OCI-LY1 (cell line): ENCODE data around the gene ZNF385D.

Source experiments
- CTCF ChIP-seq: fragments of 200-600 bp; sonication (generic), shearing (Covaris generic); IDR thresholded peaks from 2 replicates; pipeline ENCODE4 v1.5.1; 2017; ENCODE audit warnings: mild to moderate bottlenecking, antibody characterized with exemption, low read length, moderate library complexity, mixed read lengths
- EZH2 ChIP-seq: fragments of 200-600 bp; sonication (generic), shearing (Covaris generic); IDR thresholded peaks from 2 replicates; pipeline ENCODE4 v1.8.0; 2017; ENCODE audit warnings: borderline replicate concordance, mixed run types, mild to moderate bottlenecking, antibody characterized with exemption, low read length, moderate library complexity, mixed read lengths

- TF ChIP-seq CTCF = no peak
- TF ChIP-seq EZH2 = no peak
Observed at GRCh38 chr3:21417991-21418390, 333.0 kb downstream of the ZNF385D start.
